ENCODE measurements around the gene VILL.

- TF ChIP-seq CTCF (conservative IDR thresholded peaks at IDR 0.05), result no peak
- no peak for TF ChIP-seq ZFX (IDR thresholded peaks at IDR 0.05)
Observed at GRCh38 chr3:38022301-38022700, 31.7 kb downstream of the VILL start.
